CD14-positive monocyte (primary cell): ENCODE data around the gene HTR2B. TPM values are rescaled to one million over a fixed set of nuclear protein-coding genes. Genes with fewer than 3 reads are reported as not detected.

ENCODE experiments used
- DNase-seq, 3 donors: peaks; one replicate each; pipeline ENCODE4 v3.0.0-alpha.2; 2011 to 2022
- H2AFZ ChIP-seq: 2 replicates; pipeline ENCODE4 v1.6.0; 2012; ENCODE audit warnings: mild to moderate bottlenecking, low read depth, low read length, inconsistent platforms; ENCODE audit not compliant: insufficient read depth, poor library complexity, severe bottlenecking
- H3K27ac ChIP-seq, 2 donors: 1 replicate in 1 of 2; 2 replicates in 1 of 2; pipeline ENCODE4 v1.5.1; 2012 to 2013; ENCODE audit warnings: low read length in 2 of 2, control low read depth in 1 of 2, inconsistent platforms in 1 of 2, low read depth in 1 of 2, mild to moderate bottlenecking in 1 of 2
- H3K27me3 ChIP-seq, 2 donors: one replicate each; pipeline versions ENCODE4 v1.6.0 to v1.6.1; 2011 to 2013; ENCODE audit warnings: low read length in 2 of 2; ENCODE audit not compliant: control insufficient read depth in 2 of 2, insufficient read depth in 2 of 2
- H3K36me3 ChIP-seq, 2 donors: replicated peaks in 1 of 2; 1 replicate in 1 of 2; 2 replicates in 1 of 2; pipeline versions ENCODE4 v1.5.1 to v1.6.1; 2012 to 2013; ENCODE audit warnings: low read length in 2 of 2, control low read depth in 1 of 2, inconsistent platforms in 1 of 2, mild to moderate bottlenecking in 1 of 2; ENCODE audit not compliant: insufficient read depth in 2 of 2, control insufficient read depth in 1 of 2
- H3K4me1 ChIP-seq, 2 donors: 1 replicate in 1 of 2; 2 replicates in 1 of 2; pipeline versions ENCODE4 v1.5.1 to v1.6.1; 2012 to 2013; ENCODE audit warnings: low read length in 2 of 2, control low read depth in 1 of 2, inconsistent platforms in 1 of 2, mild to moderate bottlenecking in 1 of 2, moderate library complexity in 1 of 2; ENCODE audit not compliant: insufficient read depth in 2 of 2, control insufficient read depth in 1 of 2
- H3K4me2 ChIP-seq: replicated peaks from 2 replicates; pipeline ENCODE3; 2012; ENCODE audit warnings: low read length, moderate library complexity, mild to moderate bottlenecking; ENCODE audit not compliant: poor library complexity, severe bottlenecking; ENCODE audit errors: extremely low read depth
- H3K4me3 ChIP-seq, 3 experiments: fragments of 200-600 bp in 1 of 3; sonication (generic) in 1 of 3; replicated peaks in 1 of 3; 1 replicate in 2 of 3; 2 replicates in 1 of 3; pipeline ENCODE4 v1.5.1; 2011 to 2013; ENCODE audit warnings: low read length in 3 of 3, mild to moderate bottlenecking in 3 of 3, control low read depth in 2 of 3, low read depth in 2 of 3, inconsistent platforms in 1 of 3, moderate library complexity in 1 of 3
- H3K79me2 ChIP-seq: 2 replicates; pipeline ENCODE4 v1.6.0; 2012; ENCODE audit warnings: mild to moderate bottlenecking, control low read depth, inconsistent platforms, low read length, moderate library complexity; ENCODE audit not compliant: insufficient read depth
- H3K9ac ChIP-seq: 2 replicates; pipeline ENCODE4 v1.6.0; 2017; ENCODE audit warnings: low read length, mild to moderate bottlenecking; ENCODE audit not compliant: insufficient read depth, poor library complexity, severe bottlenecking
- H3K9me3 ChIP-seq, 2 donors: replicated peaks in 1 of 2; 1 replicate in 1 of 2; 2 replicates in 1 of 2; pipeline versions ENCODE4 v1.5.1 to v1.6.1; 2012 to 2013; ENCODE audit warnings: low read length in 2 of 2, control low read depth in 1 of 2; ENCODE audit not compliant: control insufficient read depth in 1 of 2, insufficient read depth in 1 of 2
- H4K20me1 ChIP-seq: 2 replicates; pipeline ENCODE4 v1.6.0; 2012; ENCODE audit warnings: mild to moderate bottlenecking, low read length, control low read depth, moderate library complexity; ENCODE audit not compliant: insufficient read depth
- H3K27ac Mint-ChIP-seq, 7 donors: one replicate each; pipeline ENCODE4 v1.8.0; 2020; ENCODE audit warnings: mild to moderate bottlenecking in 7 of 7, mixed read lengths in 7 of 7, moderate library complexity in 6 of 7, inconsistent platforms in 2 of 7
- H3K27me3 Mint-ChIP-seq, 3 donors: one replicate each; pipeline ENCODE4 v1.8.0; 2021 to 2022; ENCODE audit warnings: low read depth in 3 of 3, mild to moderate bottlenecking in 3 of 3, mixed read lengths in 3 of 3, moderate library complexity in 3 of 3, inconsistent platforms in 1 of 3
- H3K36me3 Mint-ChIP-seq, 2 donors: one replicate each; pipeline ENCODE4 v1.8.0; 2020; ENCODE audit warnings: mixed read lengths in 2 of 2, inconsistent platforms in 1 of 2, mild to moderate bottlenecking in 1 of 2
- H3K4me1 Mint-ChIP-seq: one replicate; pipeline ENCODE4 v1.8.0; 2020; ENCODE audit warnings: mild to moderate bottlenecking, mixed read lengths
- H3K4me3 Mint-ChIP-seq, 2 donors: one replicate each; pipeline ENCODE4 v1.8.0; 2020; ENCODE audit warnings: mild to moderate bottlenecking in 2 of 2, mixed read lengths in 2 of 2, moderate library complexity in 1 of 2
- H3K9me3 Mint-ChIP-seq, 7 donors: one replicate each; pipeline ENCODE4 v1.8.0; 2020 to 2022; ENCODE audit warnings: mixed read lengths in 7 of 7, mild to moderate bottlenecking in 6 of 7, moderate library complexity in 6 of 7, inconsistent platforms in 2 of 7
- WGBS: methylation state at CpG from one replicate; pipeline ENCODE4 v1.1.5; 2013; ENCODE audit warnings: missing lambda C conversion rate; ENCODE audit not compliant: insufficient coverage; 5-methylcytosine and 5-hydroxymethylcytosine counted together
- intact Hi-C, 2 donors: fragments of 100-400 bp; cut with micrococcal nuclease; formaldehyde crosslinking; loops; one replicate each; pipeline versions ENCODE4 v1.15.0 to v1.15.1; 2023
- polyA plus RNA-seq, 3 donors: library from polyadenylated mRNA; depleted of rRNA in 1 of 3; unstranded in 2 of 3; stranded (reverse) in 1 of 3; fragments of 300-500 nt in 2 of 3; fragments of >200 nt in 1 of 3; fragmentation: Illumina TruSeq in 2 of 3; gene quantifications; 1 replicate in 2 of 3; 2 replicates in 1 of 3; pipeline ENCODE4 v1.2.3, GENCODE V29; 2012 to 2021
- TF ChIP-seq, protein P1 (sequence below): fragments of 200-600 bp; IDR thresholded peaks from one replicate; pipeline ENCODE4 v1.8.0; 2022; ENCODE audit warnings: antibody characterized with exemption, mild to moderate bottlenecking

Gene HTR2B
- polyA plus RNA-seq, 3 donors, result not detected

DNA sequence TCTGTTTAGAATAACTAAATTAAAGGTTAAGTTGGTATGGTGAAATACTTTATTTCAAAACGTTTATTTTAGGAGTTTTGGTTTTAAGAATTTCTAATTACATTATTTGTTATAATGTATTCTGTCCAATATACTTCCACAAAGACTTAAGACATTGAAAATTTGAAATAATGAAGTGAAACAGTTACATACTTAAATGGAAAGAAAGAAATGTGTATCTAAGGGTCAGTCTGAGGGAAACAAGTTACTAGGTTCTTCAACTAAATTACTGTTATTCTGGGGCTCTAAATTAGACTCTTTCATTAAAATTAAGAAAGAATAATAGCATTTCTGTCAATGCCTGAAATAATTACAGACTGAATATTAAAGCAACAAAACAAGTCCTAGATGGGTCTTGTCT is 7.7 kb downstream of the HTR2B start:
- Mint-ChIP-seq H3K36me3 (peaks cover 43 to 45% of the 10 kb centered on the region in 2 donors), H3K27ac (no peak overlapping the region), H3K4me1 (no peaks in the 10 kb centered on the region), H3K4me3 (no peak overlapping the region), H3K9me3 (peaks cover 0 to 3% (median 0%) of the 10 kb centered on the region in 7 donors), H3K27me3 (no peaks in the 10 kb centered on the region)
- H3K79me2 ChIP-seq, result no peaks in the 10 kb centered on the region
- H3K27me3 ChIP-seq, result no peaks in the 10 kb centered on the region
- H3K36me3 ChIP-seq, result peaks cover 12 to 55% of the 10 kb centered on the region in 2 donors
- H3K4me2 ChIP-seq, result no peak overlapping the region
- H4K20me1 ChIP-seq, result no peaks in the 10 kb centered on the region
- no peak overlapping the region for H2AFZ ChIP-seq
- DNase-seq, result no peak
- TF ChIP-seq, protein P1, sequence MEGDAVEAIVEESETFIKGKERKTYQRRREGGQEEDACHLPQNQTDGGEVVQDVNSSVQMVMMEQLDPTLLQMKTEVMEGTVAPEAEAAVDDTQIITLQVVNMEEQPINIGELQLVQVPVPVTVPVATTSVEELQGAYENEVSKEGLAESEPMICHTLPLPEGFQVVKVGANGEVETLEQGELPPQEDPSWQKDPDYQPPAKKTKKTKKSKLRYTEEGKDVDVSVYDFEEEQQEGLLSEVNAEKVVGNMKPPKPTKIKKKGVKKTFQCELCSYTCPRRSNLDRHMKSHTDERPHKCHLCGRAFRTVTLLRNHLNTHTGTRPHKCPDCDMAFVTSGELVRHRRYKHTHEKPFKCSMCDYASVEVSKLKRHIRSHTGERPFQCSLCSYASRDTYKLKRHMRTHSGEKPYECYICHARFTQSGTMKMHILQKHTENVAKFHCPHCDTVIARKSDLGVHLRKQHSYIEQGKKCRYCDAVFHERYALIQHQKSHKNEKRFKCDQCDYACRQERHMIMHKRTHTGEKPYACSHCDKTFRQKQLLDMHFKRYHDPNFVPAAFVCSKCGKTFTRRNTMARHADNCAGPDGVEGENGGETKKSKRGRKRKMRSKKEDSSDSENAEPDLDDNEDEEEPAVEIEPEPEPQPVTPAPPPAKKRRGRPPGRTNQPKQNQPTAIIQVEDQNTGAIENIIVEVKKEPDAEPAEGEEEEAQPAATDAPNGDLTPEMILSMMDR, result no peak
- H3K27ac ChIP-seq, result no peak overlapping the region
- no peak overlapping the region for H3K9ac ChIP-seq
- H3K4me3 ChIP-seq, result no peak overlapping the region
- no CpG with 5 or more reads among the region's 1 CpG for WGBS
- H3K4me1 ChIP-seq, result no peaks in the 10 kb centered on the region
- no peaks in the 10 kb centered on the region for H3K9me3 ChIP-seq
- intact Hi-C loops, result no loop called here

DNA sequence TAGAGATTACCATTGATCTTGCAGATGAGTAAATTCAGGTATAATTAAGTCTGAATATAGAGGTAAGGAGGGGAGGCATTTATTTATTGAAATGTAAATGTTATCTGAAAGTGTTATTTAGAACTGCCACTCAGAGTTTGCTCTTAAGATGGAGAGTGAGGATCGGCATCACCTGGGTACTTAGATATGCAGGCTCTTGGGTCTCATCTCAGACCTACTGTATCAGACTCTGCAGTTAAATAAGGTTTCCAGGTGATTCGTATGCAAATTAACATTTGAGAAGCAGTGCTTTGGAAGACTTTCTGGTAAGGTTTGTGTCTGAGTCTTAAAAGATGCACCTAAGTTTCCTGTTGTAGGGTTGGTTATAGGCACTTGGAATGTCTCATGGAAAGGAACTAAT is 9.2 kb downstream of the HTR2B start:
- Mint-ChIP-seq H3K27me3 (no peaks in the 10 kb centered on the region), H3K27ac (no peak overlapping the region), H3K9me3 (peaks cover 0 to 3% (median 0%) of the 10 kb centered on the region in 7 donors), H3K36me3 (peaks cover 57 to 58% of the 10 kb centered on the region in 2 donors), H3K4me3 (no peak overlapping the region), H3K4me1 (no peaks in the 10 kb centered on the region)
- H4K20me1 ChIP-seq, result no peaks in the 10 kb centered on the region
- no peaks in the 10 kb centered on the region for H3K79me2 ChIP-seq
- 100% methylated on average over 1 of the region's 2 CpGs for WGBS
- intact Hi-C loops, result no loop called here
- H3K36me3 ChIP-seq, result peaks cover 22 to 70% of the 10 kb centered on the region in 2 donors
- H3K4me2 ChIP-seq, result no peak overlapping the region
- no peak for DNase-seq
- no peaks in the 10 kb centered on the region for H3K4me1 ChIP-seq
- no peak overlapping the region for H3K27ac ChIP-seq
- no peak overlapping the region for H2AFZ ChIP-seq
- TF ChIP-seq, protein P1, result no peak
- no peaks in the 10 kb centered on the region for H3K27me3 ChIP-seq
- H3K9me3 ChIP-seq, result no peaks in the 10 kb centered on the region
- no peak overlapping the region for H3K9ac ChIP-seq
- H3K4me3 ChIP-seq, result no peak overlapping the region
